Measurements from ENCODE around the gene ACTA2. TPM values are rescaled to one million over a fixed set of nuclear protein-coding genes. Genes with fewer than 3 reads are reported as not detected.

ACTA2 gene
- total and polyA plus RNA-seq, 4 donors = 13.2 to 182 (median 73.6) TPM

- no peak for TF ChIP-seq HNF4G (IDR thresholded peaks at IDR 0.05)
- TF ChIP-seq SP1 (IDR thresholded peaks at IDR 0.05) = no peak
These were observed 4.8 kb upstream of the ACTA2 start (continued) for GRCh38 chr10:88957381-88957780.

GRCh38 chr10:88954458-88955083, 2.0 kb upstream of the ACTA2 start:
- Histone ChIP-seq H3K9me3 (ENCODE audit: control insufficient read depth in 4 of 4, low read length in 3 of 4) (no peaks in the 10 kb centered on the region), H3K9ac (ENCODE audit: low read depth in 1 of 2, low read length in 2 of 2) (no peak overlapping the region), H3K4me1 (ENCODE audit: control insufficient read depth in 4 of 4, insufficient read depth in 4 of 4, low read length in 3 of 4) (peaks cover 1 to 11% (median 6%) of the 10 kb centered on the region in 4 donors), H3K4me3 (ENCODE audit: low read depth in 1 of 3, low read length in 3 of 3) (no peak overlapping the region), H3K27me3 (ENCODE audit: control insufficient read depth in 4 of 4, insufficient read depth in 4 of 4, low read length in 3 of 4) (no peaks in the 10 kb centered on the region), H3K36me3 (ENCODE audit: control insufficient read depth in 4 of 4, insufficient read depth in 3 of 4, low read depth in 1 of 4, low read length in 3 of 4) (no peaks in the 10 kb centered on the region), H3K27ac (ENCODE audit: low read depth in 1 of 2, low read length in 2 of 2) (no peak overlapping the region)
- 96% methylated on average over 4 of the region's 4 CpGs for WGBS
- no peak for TF ChIP-seq MAX (IDR thresholded peaks at IDR 0.05)
- TF ChIP-seq EGR1 (IDR thresholded peaks at IDR 0.05; ENCODE audit: low read depth in 2 of 2) = no peak
- no peak for TF ChIP-seq FOXA2 (IDR thresholded peaks at IDR 0.05)
- TF ChIP-seq REST (IDR thresholded peaks at IDR 0.05) = no peak
- no peak for TF ChIP-seq NR2F2 (IDR thresholded peaks at IDR 0.05)
- TF ChIP-seq CTCF (IDR thresholded peaks at IDR 0.05; ENCODE audit: low read depth, low read length, missing input control) = no peak
- TF ChIP-seq HNF4A (conservative IDR thresholded peaks at IDR 0.05) = no peak
- no peak for TF ChIP-seq FOXA1 (IDR thresholded peaks at IDR 0.05)
- no peak for TF ChIP-seq RAD21 (IDR thresholded peaks at IDR 0.05)
- TF ChIP-seq JUND (IDR thresholded peaks at IDR 0.05) = no peak
- no peak for TF ChIP-seq TAF1 (conservative IDR thresholded peaks at IDR 0.05)
- TF ChIP-seq GABPA (IDR thresholded peaks at IDR 0.05 in 1 of 2, conservative IDR thresholded peaks at IDR 0.05 in 1 of 2) = no peak
- no peak for TF ChIP-seq SP1 (IDR thresholded peaks at IDR 0.05)
- TF ChIP-seq ZBTB33 (IDR thresholded peaks at IDR 0.05) = no peak
- TF ChIP-seq HNF4G (IDR thresholded peaks at IDR 0.05) = no peak
- TF ChIP-seq YY1 (IDR thresholded peaks at IDR 0.05) = no peak
- no peak for TF ChIP-seq RXRA (IDR thresholded peaks at IDR 0.05)
- no peak for TF ChIP-seq ATF3 (IDR thresholded peaks at IDR 0.05)
- DNase-seq (ENCODE audit: low spot score) = no peak
